ENCODE data around the gene RAB21.

Gene RAB21

GRCh38 chr12:71838676-71839075 is 84.0 kb downstream of the RAB21 start:
- TF ChIP-seq, protein P1, sequence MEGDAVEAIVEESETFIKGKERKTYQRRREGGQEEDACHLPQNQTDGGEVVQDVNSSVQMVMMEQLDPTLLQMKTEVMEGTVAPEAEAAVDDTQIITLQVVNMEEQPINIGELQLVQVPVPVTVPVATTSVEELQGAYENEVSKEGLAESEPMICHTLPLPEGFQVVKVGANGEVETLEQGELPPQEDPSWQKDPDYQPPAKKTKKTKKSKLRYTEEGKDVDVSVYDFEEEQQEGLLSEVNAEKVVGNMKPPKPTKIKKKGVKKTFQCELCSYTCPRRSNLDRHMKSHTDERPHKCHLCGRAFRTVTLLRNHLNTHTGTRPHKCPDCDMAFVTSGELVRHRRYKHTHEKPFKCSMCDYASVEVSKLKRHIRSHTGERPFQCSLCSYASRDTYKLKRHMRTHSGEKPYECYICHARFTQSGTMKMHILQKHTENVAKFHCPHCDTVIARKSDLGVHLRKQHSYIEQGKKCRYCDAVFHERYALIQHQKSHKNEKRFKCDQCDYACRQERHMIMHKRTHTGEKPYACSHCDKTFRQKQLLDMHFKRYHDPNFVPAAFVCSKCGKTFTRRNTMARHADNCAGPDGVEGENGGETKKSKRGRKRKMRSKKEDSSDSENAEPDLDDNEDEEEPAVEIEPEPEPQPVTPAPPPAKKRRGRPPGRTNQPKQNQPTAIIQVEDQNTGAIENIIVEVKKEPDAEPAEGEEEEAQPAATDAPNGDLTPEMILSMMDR (conservative IDR thresholded peaks at IDR 0.05): no peak
- peak overlapping the region; percentile 94 for H3K27ac ChIP-seq

- TF ChIP-seq, protein P1 (conservative IDR thresholded peaks at IDR 0.05): no peak
- H3K27ac ChIP-seq: peak overlapping the region; percentile 94
Measured at GRCh38 chr12:71840231-71840847, 85.7 kb downstream of the RAB21 start.

- peak overlapping the region; percentile 67 for H3K27ac ChIP-seq
- TF ChIP-seq, protein P1 (conservative IDR thresholded peaks at IDR 0.05): peak; percentile 86
Measured at GRCh38 chr12:71846322-71846940, 91.8 kb downstream of the RAB21 start.

DNA sequence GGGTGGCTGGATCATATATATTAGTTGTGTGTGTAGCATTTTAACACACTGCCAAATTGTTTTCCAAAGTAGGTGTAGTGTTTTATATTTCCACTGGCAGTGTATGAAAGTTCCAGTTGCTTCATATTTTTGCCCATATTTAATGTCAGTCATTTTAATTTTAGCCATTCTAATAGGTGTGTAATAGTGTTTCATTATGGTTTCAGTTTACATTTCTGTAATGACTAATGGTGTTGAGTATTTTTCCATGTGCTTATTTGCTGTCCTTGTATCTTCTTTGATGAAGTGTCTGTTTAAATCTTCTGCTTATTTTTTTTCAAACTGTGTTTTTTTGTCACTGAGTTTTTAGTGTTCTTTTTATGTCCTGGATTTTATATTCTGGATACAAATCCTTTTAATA is 93.5 kb downstream of the RAB21 start:
- TF ChIP-seq, protein P1 (conservative IDR thresholded peaks at IDR 0.05): no peak
- H3K27ac ChIP-seq: no peak overlapping the region; the same call in 1 of the 2 replicates

- TF ChIP-seq, protein P1 (conservative IDR thresholded peaks at IDR 0.05): no peak
- H3K27ac ChIP-seq: no peak overlapping the region
Measured at GRCh38 chr12:71849109-71849851, 94.6 kb downstream of the RAB21 start.

Measured in VCaP (cell line).